Upper lobe of left lung (tissue), 4 donors: Measurements from ENCODE around the gene SFXN1.
A peak's percentile ranks its signal among the peaks of the same experiment; 100 is the strongest.

Experiments
- EP300 ChIP-seq, 4 donors: sonication (generic); formaldehyde crosslinking; IDR thresholded peaks; one replicate each; pipeline ENCODE4 v1.5.1; 2017; ENCODE audit warnings: antibody characterized with exemption in 4 of 4, control low read depth in 2 of 4
- POLR2A ChIP-seq, 4 donors: fragments of 450-650 bp; IDR thresholded peaks; one replicate each; pipeline ENCODE4 v1.5.1; 2016 to 2017; ENCODE audit warnings: antibody characterized with exemption in 4 of 4, mild to moderate bottlenecking in 2 of 4
- POLR2AphosphoS5 ChIP-seq, 2 donors: sonication (generic); formaldehyde crosslinking; IDR thresholded peaks; one replicate each; pipeline ENCODE4 v1.5.1; 2017; ENCODE audit warnings: antibody characterized with exemption in 2 of 2
- TF ChIP-seq, protein P1 (sequence below), 6 experiments: fragments of 450-650 bp in 4 of 6; fragments of 200-600 bp in 2 of 6; sonication (generic) in 2 of 6; IDR thresholded peaks; one replicate each; pipeline ENCODE4 v1.5.1; 2016 to 2019; ENCODE audit warnings: antibody characterized with exemption in 6 of 6

DNA sequence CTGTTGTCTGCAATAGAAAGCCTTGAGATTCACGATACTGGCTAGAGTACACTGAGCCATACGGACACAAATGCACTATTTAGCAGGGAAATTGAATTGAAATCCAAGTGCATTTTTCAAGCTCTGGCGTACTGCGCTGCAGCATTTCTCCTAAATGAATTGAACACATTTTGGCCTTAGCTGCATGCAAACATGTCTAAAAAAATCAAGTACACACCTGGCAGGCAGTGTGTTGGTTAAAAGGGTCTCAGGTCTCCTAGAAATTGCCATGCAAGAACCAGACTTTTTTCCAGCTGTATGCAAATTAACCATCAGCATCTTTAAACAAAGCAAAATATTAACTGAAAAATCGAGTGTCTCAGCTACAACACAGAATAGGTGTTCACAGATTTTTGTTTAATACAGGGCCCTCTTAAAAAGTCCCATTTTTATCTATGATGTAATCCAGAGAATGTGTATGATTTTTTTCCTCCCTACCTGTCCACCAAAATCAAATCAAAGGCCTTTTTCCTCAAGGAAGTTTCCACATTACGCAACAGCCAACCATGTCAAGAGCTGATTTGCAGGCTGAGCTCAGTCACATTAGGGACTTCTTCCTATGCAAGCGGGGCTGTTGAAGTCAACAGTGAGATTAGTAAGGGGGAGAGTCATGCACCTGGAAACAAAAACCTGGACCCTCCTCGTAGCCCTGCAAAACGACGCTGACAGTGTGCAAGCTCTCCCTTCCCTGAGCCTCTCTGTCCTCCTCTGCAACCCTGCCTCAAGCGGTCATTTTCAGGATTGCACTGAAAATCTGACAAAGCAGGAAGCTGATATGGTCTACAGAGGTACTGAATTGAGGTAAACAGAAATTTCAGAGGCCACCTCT lies 14.1 kb upstream of the SFXN1 start:
- TF ChIP-seq, protein P1, sequence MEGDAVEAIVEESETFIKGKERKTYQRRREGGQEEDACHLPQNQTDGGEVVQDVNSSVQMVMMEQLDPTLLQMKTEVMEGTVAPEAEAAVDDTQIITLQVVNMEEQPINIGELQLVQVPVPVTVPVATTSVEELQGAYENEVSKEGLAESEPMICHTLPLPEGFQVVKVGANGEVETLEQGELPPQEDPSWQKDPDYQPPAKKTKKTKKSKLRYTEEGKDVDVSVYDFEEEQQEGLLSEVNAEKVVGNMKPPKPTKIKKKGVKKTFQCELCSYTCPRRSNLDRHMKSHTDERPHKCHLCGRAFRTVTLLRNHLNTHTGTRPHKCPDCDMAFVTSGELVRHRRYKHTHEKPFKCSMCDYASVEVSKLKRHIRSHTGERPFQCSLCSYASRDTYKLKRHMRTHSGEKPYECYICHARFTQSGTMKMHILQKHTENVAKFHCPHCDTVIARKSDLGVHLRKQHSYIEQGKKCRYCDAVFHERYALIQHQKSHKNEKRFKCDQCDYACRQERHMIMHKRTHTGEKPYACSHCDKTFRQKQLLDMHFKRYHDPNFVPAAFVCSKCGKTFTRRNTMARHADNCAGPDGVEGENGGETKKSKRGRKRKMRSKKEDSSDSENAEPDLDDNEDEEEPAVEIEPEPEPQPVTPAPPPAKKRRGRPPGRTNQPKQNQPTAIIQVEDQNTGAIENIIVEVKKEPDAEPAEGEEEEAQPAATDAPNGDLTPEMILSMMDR (IDR thresholded peaks at IDR 0.05): peak; percentile 22 to 62 (median 48)
- TF ChIP-seq POLR2A (IDR thresholded peaks at IDR 0.05) (no peak), POLR2AphosphoS5 (IDR thresholded peaks at IDR 0.05) (no peak), EP300 (IDR thresholded peaks at IDR 0.05) (no peak)
